ENCODE data around the gene CYP3A7. TPM values are rescaled to one million over a fixed set of nuclear protein-coding genes. Genes with fewer than 3 reads are reported as not detected.
"Not testable (repeated sequence)": the region's sequence is repeated elsewhere in the genome, so short reads cannot be mapped to it uniquely, and the experiment has no call there.

CYP3A7 gene
- total RNA-seq, 1 experiment from 2014 or later = not detected

GRCh38 chr7:99669782-99670181 is 65.2 kb downstream of the CYP3A7 start:
- no peak for DNase-seq (ENCODE audit: low read depth)

DNA sequence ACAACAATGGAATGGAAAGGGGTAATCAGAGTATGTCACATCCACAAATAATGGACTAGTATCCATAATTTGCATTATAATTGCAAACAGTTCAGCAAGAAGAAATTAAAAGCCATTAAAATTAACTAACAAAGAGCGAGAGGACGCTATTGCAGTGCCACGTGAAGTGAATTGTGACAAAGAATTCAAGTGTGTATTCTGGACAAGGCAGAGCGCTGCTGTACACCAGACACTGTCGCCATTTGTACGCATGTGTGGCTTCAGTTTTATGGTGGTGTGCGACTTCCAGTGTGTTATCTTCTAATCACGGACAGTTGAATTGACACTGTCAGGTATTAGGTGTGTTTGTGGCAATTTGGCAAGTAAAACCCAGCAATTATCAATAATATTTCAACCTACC is 66.5 kb downstream of the CYP3A7 start:
- DNase-seq (ENCODE audit: low read depth) = no peak

DNA sequence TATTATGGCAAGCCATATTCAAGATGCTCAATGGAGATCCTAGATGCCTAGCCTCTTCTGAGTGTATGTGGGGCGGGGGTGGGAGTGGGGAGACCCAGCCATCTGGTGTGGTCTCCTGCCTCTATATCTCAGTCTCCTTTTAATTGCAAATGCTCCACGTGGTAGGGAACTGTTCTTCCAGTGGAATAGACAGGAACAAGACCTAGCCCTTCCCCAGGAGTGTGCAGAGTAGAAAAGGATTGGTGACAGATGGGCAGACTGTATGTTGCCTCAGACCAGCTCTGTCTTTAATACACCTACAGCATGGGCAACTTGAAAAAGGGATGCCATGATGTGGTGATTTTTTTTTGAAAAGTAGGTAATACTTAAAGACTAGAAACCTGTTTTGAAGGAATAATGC is 67.8 kb downstream of the CYP3A7 start:
- no peak for DNase-seq (ENCODE audit: low read depth)

DNA sequence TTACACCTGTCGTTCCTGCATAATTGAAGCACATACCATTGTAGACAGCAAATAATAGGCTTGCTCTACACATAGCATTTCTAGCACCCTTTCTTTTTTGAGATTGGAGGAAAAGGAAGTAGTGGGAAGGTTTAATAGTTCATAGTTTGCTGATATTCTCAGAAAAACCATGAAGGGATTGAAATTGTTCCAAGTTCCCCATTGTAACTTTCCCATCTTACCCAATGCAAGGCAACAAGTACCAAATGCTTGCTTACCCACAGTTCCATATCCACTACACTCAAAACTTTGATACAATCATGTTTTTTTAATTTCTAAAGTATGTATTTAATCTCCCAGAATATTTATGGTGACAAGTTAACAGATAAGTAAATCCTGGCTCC is 69.0 kb downstream of the CYP3A7 start:
- no peak for DNase-seq (ENCODE audit: low read depth)

- no peak for DNase-seq (ENCODE audit: low read depth)
These were observed 69.5 kb downstream of the CYP3A7 start for GRCh38 chr7:99665312-99666012.

GRCh38 chr7:99657879-99658278 is 77.1 kb downstream of the CYP3A7 start:
- not testable (repeated sequence) for DNase-seq (ENCODE audit: low read depth)

Other genes starting within 250 kb of the CYP3A7 start
- gene ZNF394, start 234.9 kb downstream of the CYP3A7 start, total RNA-seq (2014; rRNA removed; shearing (Covaris generic)) = 24.0 and 32.0 TPM in 2 replicates
- gene ZKSCAN5, start 230.5 kb downstream of the CYP3A7 start, total RNA-seq (2014; rRNA removed; shearing (Covaris generic)) = 12.8 and 19.9 TPM in 2 replicates
- gene FAM200A, start 183.1 kb downstream of the CYP3A7 start, total RNA-seq (2014; rRNA removed; shearing (Covaris generic)) = 8.6 and 13.3 TPM in 2 replicates
- 54.1 and 55.2 TPM in 2 replicates for gene ZNF655, start 176.6 kb downstream of the CYP3A7 start, total RNA-seq (2014; rRNA removed; shearing (Covaris generic))
- gene TMEM225B, start 136.9 kb downstream of the CYP3A7 start, total RNA-seq (2014; rRNA removed; shearing (Covaris generic)) = 0.20 and 0.62 TPM in 2 replicates
- gene ZSCAN25, start 118.2 kb downstream of the CYP3A7 start, total RNA-seq (2014; rRNA removed; shearing (Covaris generic)) = 5.7 and 12.3 TPM in 2 replicates
- gene CYP3A5, start 55.2 kb downstream of the CYP3A7 start, total RNA-seq (2014; rRNA removed; shearing (Covaris generic)) = 0.05 and 0.15 TPM in 2 replicates
- gene CYP3A4, start 49.0 kb upstream of the CYP3A7 start, total RNA-seq (2014; rRNA removed; shearing (Covaris generic)) = 0.05 TPM in 1 of 2 replicates, not detected in the other
- not detected in 2 replicates for gene CYP3A43, start 92.8 kb upstream of the CYP3A7 start, total RNA-seq (2014; rRNA removed; shearing (Covaris generic))
- not detected in 2 replicates for gene OR2AE1, start 141.8 kb upstream of the CYP3A7 start, total RNA-seq (2014; rRNA removed; shearing (Covaris generic))
- 10.3 and 17.8 TPM in 2 replicates for gene TRIM4, start 184.3 kb upstream of the CYP3A7 start, total RNA-seq (2014; rRNA removed; shearing (Covaris generic))
- not detected in 2 replicates for gene GJC3, start 194.4 kb upstream of the CYP3A7 start, total RNA-seq (2014; rRNA removed; shearing (Covaris generic))
- gene AZGP1, start 240.8 kb upstream of the CYP3A7 start, total RNA-seq (2014; rRNA removed; shearing (Covaris generic)) = 0.62 TPM in 1 of 2 replicates, not detected in the other